Measurements from ENCODE around the gene ASAH2.
"Not testable (repeated sequence)": the region's sequence is repeated elsewhere in the genome, so short reads cannot be mapped to it uniquely, and the experiment has no call there.

ASAH2 gene

GRCh38 chr10:50251394-50251793 is at the start of gene ASAH2:
Gene ASAH2 (minus strand): TSS chr10:50251516. CDS start chr10:50248610, 2,906 bp downstream.
- no peak for DNase-seq

- DNase-seq = no peak
Measured at GRCh38 chr10:50299948-50300669, 48.8 kb upstream of the ASAH2 start.

- DNase-seq = no peak
Measured at GRCh38 chr10:50295367-50295766, 44.1 kb upstream of the ASAH2 start.

- no peak for DNase-seq
Measured at GRCh38 chr10:50294582-50294981, 43.3 kb upstream of the ASAH2 start.

- DNase-seq = no peak
Measured at GRCh38 chr10:50293513-50294313, 42.4 kb upstream of the ASAH2 start.

DNA sequence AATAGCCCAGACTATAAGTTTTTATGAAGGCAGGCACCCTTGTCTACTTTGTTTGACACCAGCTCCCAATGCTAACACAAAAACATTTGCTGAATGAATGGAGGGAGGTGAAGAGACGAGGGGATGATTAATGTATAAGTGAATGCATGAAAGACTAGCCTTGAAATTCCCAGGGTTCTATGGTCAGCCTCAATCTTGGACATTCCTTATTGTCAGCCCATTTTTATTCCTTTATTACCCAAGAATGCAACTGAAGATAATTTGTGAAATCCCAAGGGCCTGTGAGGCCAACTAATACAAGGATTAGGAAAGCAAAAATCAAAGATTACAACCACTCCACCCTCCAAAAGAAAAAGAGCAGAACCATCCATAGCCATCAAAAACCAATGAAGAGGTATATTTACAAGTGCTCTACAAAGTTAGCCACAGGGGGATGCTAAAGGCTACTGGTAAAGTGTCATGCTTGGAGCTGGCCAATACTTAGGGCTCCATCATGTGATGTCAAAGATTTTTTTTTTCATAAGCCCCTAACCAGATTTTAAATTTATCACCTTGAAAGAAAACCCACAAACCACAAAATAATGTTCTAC is 40.0 kb upstream of the ASAH2 start:
- no peak for DNase-seq

GRCh38 chr10:50289196-50289595 is 37.9 kb upstream of the ASAH2 start:
- no peak for DNase-seq

GRCh38 chr10:50286996-50287803 is 35.9 kb upstream of the ASAH2 start:
- no peak for DNase-seq

GRCh38 chr10:50286517-50286916 is 35.2 kb upstream of the ASAH2 start:
- DNase-seq = no peak

GRCh38 chr10:50281967-50282522 is 30.7 kb upstream of the ASAH2 start:
- DNase-seq = no peak

DNA sequence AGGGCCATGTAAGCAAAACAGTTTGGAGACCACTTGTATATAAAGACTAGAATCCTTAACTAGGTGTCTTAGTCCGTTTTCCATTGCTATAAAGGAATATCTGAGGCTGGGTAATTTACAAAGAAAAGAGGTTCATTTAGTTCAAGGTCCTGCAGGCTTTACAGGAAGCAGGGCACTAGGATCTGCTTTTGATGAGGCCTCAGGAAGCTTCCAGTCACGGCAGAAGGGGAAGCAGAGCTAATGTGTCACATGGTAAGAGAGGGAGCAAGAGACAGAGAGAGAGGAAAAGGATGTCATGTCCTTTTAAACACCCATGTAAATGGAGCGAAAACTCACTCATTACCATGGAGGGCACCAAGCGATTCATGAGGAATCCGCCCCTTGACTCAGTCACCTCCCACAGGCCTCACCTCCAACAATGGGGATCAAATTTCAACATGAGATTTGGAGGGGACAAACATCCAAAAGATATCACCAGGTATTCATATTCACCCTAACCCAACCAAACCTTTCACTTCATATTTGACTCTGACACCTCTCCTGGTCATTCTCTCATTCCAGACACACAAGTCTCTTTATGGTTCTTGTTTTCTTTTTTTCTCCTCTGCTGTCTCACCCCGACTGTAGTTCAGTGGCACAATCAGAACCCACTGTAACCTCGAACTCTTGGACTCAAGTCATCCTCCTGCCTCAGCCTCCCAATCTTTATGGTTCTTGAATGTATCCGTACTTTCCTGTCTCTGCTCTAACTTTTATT is 30.1 kb upstream of the ASAH2 start:
- DNase-seq = no peak

DNA sequence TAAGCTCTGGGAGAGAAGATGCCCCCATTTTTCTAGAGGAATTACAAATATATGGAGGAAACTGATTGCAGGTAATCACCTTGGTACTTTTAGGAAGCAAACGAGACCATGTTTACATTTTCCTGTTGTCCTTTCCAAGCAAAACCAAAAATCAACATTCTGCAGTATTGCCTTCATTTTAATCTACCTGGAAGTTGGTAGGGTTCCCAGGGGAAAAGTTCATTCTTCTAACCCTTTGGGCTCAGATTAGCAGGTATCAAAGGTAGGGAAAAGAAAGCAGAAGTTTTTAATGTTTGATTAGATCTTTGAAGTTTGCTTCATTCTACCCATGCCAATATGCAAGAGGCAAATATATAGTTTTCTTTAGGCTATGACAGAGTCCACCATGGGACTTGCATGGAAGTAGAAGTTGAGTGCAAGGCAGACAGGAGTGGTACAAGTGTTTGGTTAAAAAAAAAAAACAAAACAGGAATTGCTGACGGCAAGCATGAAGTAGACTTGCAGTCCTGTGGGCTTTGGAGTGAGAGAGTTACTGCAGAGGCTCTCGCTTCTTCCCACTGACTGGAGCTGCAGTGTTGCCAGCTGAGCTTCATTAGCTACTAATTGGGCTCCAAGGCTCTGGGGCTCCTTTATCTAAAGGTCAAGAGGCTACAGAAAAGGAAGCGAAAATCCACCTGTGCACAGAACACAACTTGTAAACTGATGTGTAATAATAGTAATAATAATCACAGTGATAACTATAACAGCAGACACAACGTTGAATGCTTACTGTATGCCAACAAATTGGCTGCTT is 28.9 kb upstream of the ASAH2 start:
- DNase-seq = no peak

DNA sequence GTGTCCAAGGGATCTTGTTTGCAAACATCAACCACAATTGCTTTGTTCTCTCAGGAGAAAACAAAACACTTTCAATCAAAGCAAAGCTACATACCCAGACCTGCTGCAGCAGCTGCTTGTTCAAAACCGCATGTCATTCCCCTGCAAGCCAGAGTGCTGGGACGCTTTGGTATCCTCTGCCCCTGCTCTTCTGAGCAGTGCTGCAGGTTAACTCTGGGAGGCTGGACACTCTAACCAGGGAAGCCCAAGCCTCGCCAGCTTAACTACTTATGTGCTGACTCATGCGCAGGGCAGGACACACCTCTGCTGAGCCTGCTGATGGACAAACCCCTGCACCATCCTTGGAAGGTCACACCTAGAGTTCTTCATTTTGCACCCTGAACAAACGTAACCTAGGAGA is 28.2 kb upstream of the ASAH2 start:
- no peak for DNase-seq

- DNase-seq = peak; percentile 58
Measured at GRCh38 chr10:50275650-50276235, 24.4 kb upstream of the ASAH2 start.

- no peak for DNase-seq
Measured at GRCh38 chr10:50272531-50272930, 21.2 kb upstream of the ASAH2 start.

GRCh38 chr10:50271564-50272250 is 20.4 kb upstream of the ASAH2 start:
- no peak for DNase-seq

DNA sequence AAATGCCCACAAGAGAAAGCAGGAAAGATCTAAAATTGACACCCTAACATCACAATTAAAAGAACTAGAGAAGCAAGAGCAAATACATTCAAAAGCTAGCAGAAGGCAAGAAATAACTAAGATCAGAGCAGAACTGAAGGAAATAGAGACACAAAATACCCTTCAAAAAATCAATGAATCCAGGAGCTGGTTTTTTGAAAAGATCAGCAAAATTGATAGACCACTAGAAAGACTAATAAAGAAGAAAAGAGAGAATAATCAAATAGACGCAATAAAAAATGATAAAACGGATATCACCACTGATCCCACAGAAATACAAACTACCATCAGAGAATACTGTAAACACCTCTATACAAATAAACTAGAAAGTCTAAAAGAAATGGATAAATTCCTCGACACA is 16.6 kb upstream of the ASAH2 start:
- DNase-seq = not testable (repeated sequence)

GRCh38 chr10:50262625-50263024 is 11.3 kb upstream of the ASAH2 start:
- DNase-seq = not testable (repeated sequence)

- no peak for DNase-seq
Measured at GRCh38 chr10:50260791-50261281, 9.5 kb upstream of the ASAH2 start.

DNA sequence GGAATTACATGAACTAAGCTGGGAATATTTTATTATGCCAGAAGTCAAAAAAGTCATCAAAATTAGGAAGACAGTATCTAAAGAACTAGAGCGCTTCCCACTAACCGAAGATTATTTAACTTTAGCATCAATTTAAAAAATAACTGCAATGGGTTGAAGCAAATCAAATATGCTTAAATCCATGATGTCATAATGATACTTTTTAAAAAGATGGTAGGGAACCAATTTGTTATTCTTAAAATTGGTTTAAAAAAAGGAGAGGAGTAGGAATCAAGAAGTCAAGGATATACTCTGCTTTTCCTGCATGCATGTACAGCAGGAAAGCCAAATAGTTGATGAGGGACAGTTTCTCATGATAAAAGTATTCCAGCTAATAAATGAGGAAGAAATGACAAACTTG is 3.2 kb upstream of the ASAH2 start:
- DNase-seq = no peak
